Spinal cord (tissue), 10 donors: ENCODE measurements around the gene GOLGA6L2. TPM values are rescaled to one million over a fixed set of nuclear protein-coding genes. Genes with fewer than 3 reads are reported as not detected.

Experiments
- DNase-seq, 6 donors: peaks; one replicate each; pipeline versions ENCODE4 v3.0.0 to v3.0.0-alpha.2; 2013 to 2015; ENCODE audit warnings: low spot score in 6 of 6, low read depth in 4 of 6
- H3K27ac ChIP-seq: one replicate; pipeline ENCODE4 v1.5.1; 2013; ENCODE audit warnings: low read depth, low read length, control low read depth
- H3K27me3 ChIP-seq: one replicate; pipeline ENCODE4 v1.6.1; 2013; ENCODE audit warnings: low read length; ENCODE audit not compliant: control insufficient read depth, insufficient read depth
- H3K36me3 ChIP-seq: one replicate; pipeline ENCODE4 v1.6.1; 2013; ENCODE audit warnings: low read length; ENCODE audit not compliant: control insufficient read depth, insufficient read depth
- H3K4me1 ChIP-seq: one replicate; pipeline ENCODE4 v1.6.1; 2013; ENCODE audit warnings: low read length; ENCODE audit not compliant: control insufficient read depth, insufficient read depth
- H3K4me3 ChIP-seq: one replicate; pipeline ENCODE4 v1.5.1; 2013; ENCODE audit warnings: low read depth, low read length, control low read depth
- H3K9me3 ChIP-seq: one replicate; pipeline ENCODE4 v1.6.1; 2013; ENCODE audit warnings: low read length; ENCODE audit not compliant: control insufficient read depth, insufficient read depth
- WGBS: methylation state at CpG from one replicate; pipeline ENCODE4 v1.1.5; 2013; ENCODE audit warnings: missing lambda C conversion rate; ENCODE audit not compliant: insufficient coverage; 5-methylcytosine and 5-hydroxymethylcytosine counted together
- polyA plus RNA-seq, 2 donors: library from polyadenylated mRNA; unstranded; fragments of 120-200 nt; gene quantifications; one replicate each; pipeline ENCODE4 v1.2.1, GENCODE V29; 2013; ENCODE audit not compliant: insufficient read length in 2 of 2
- total RNA-seq, 2 donors: library from RNA; depleted of rRNA in 1 of 2; stranded (reverse); fragments of 120-200 nt in 1 of 2; fragments of >200 nt in 1 of 2; gene quantifications; one replicate each; pipeline versions ENCODE4 v1.2.3 to v1.2.4, GENCODE V29; 2013 to 2014
- donor health status: healthy.

The GOLGA6L2 gene
- total and polyA plus RNA-seq, 4 donors = 0.35 to 0.60 TPM; not detected in 2

GRCh38 chr15:23395030-23395692, 51.9 kb downstream of the GOLGA6L2 start:
- Histone ChIP-seq H3K36me3 (no peaks in the 10 kb centered on the region), H3K27me3 (no peaks in the 10 kb centered on the region), H3K4me1 (no peaks in the 10 kb centered on the region), H3K27ac (no peak overlapping the region), H3K4me3 (no peak overlapping the region), H3K9me3 (no peaks in the 10 kb centered on the region)
- 64% methylated on average over 11 of the region's 15 CpGs for WGBS
- DNase-seq = no peak

Other genes with a start within 250 kb of the GOLGA6L2 start
- gene GOLGA6L26, start 113.0 kb downstream of the GOLGA6L2 start, total RNA-seq = not detected
- not detected for gene GOLGA6L26, start 113.0 kb downstream of the GOLGA6L2 start, polyA plus RNA-seq
- 1 to 10 TPM in 1 of 2 donors, under 1 TPM in 1; 0.39 to 1.1 TPM for gene GOLGA8S, start 92.5 kb downstream of the GOLGA6L2 start, total RNA-seq
- gene GOLGA8S, start 92.5 kb downstream of the GOLGA6L2 start, polyA plus RNA-seq = 1 to 10 TPM; 1.1 to 1.6 TPM
- 10 to 100 TPM in 1 of 2 donors, 1 to 10 TPM in 1; 7.4 to 15.6 TPM for gene MKRN3, start 118.4 kb upstream of the GOLGA6L2 start, total RNA-seq
- 10 to 100 TPM; 16.8 to 17.6 TPM for gene MKRN3, start 118.4 kb upstream of the GOLGA6L2 start, polyA plus RNA-seq
- 10 to 100 TPM in 1 of 2 donors, 1 to 10 TPM in 1; 4.6 to 11.1 TPM for gene MAGEL2, start 200.6 kb upstream of the GOLGA6L2 start, total RNA-seq
- 10 to 100 TPM; 23.1 to 25.3 TPM for gene MAGEL2, start 200.6 kb upstream of the GOLGA6L2 start, polyA plus RNA-seq
- 100 to 1,000 TPM; 117 to 140 TPM for gene NDN, start 240.1 kb upstream of the GOLGA6L2 start, total RNA-seq
- 100 to 1,000 TPM; 177 to 178 TPM for gene NDN, start 240.1 kb upstream of the GOLGA6L2 start, polyA plus RNA-seq